RWPE2 (cell line): Measurements from ENCODE around the gene DUSP8.
"Not testable (repeated sequence)": the region's sequence is repeated elsewhere in the genome, so short reads cannot be mapped to it uniquely, and the experiment has no call there.

Source experiments
- ATAC-seq: fragments of 200-7000 bp; cut with Tn5 transposase; 3 replicates; pipeline ENCODE4 v1.9.1; 2021; ENCODE audit warnings: low read depth
- DNase-seq: peaks from one replicate; pipeline ENCODE4 v3.0.0-alpha.2; 2020; ENCODE audit warnings: low spot score
- H3K27ac ChIP-seq: fragments of 450-650 bp; 2 replicates; pipeline ENCODE4 v1.5.1; 2017; ENCODE audit warnings: mild to moderate bottlenecking; ENCODE audit not compliant: poor library complexity, severe bottlenecking
- H3K27me3 ChIP-seq: fragments of 250-450 bp; sonication (Bioruptor Pico); 2 replicates; pipeline ENCODE4 v1.5.1; 2021; ENCODE audit warnings: mild to moderate bottlenecking, moderate library complexity; ENCODE audit not compliant: insufficient read depth, poor library complexity, severe bottlenecking
- H3K36me3 ChIP-seq: fragments of 250-450 bp; sonication (Bioruptor Pico); 2 replicates; pipeline ENCODE4 v1.5.1; 2020; ENCODE audit warnings: low read depth, mild to moderate bottlenecking, moderate library complexity
- H3K4me1 ChIP-seq: fragments of 250-450 bp; sonication (Bioruptor Pico); 2 replicates; pipeline ENCODE4 v1.5.1; 2021; ENCODE audit warnings: mild to moderate bottlenecking, moderate library complexity; ENCODE audit not compliant: insufficient read depth, poor library complexity, severe bottlenecking
- H3K4me3 ChIP-seq: fragments of 250-450 bp; sonication (Bioruptor Pico); 2 replicates; pipeline ENCODE4 v1.5.1; 2021; ENCODE audit warnings: mild to moderate bottlenecking, moderate library complexity; ENCODE audit not compliant: severe bottlenecking
- H3K9me3 ChIP-seq: fragments of 250-450 bp; sonication (Bioruptor Pico); 2 replicates; pipeline ENCODE4 v1.5.1; 2021; ENCODE audit warnings: mild to moderate bottlenecking, moderate library complexity; ENCODE audit not compliant: severe bottlenecking
- CTCF ChIP-seq: fragments of 450-650 bp; IDR thresholded peaks from one replicate; pipeline ENCODE4 v1.5.1; 2017; ENCODE audit warnings: mild to moderate bottlenecking, moderate library complexity; ENCODE audit not compliant: poor library complexity, severe bottlenecking

The DUSP8 gene

GRCh38 chr11:1511937-1512496, 60.1 kb downstream of the DUSP8 start:
- Histone ChIP-seq H3K4me3 (no peak overlapping the region), H3K9me3 (no peaks in the 10 kb centered on the region), H3K36me3 (no peaks in the 10 kb centered on the region), H3K4me1 (no peaks in the 10 kb centered on the region), H3K27ac (no peak overlapping the region), H3K27me3 (no peaks in the 10 kb centered on the region)
- ATAC-seq = no peak
- DNase-seq = peak; percentile 21
- TF ChIP-seq CTCF = no peak

GRCh38 chr11:1510928-1511327, 61.1 kb downstream of the DUSP8 start:
- TF ChIP-seq CTCF = no peak
- Histone ChIP-seq H3K9me3 (no peaks in the 10 kb centered on the region), H3K27me3 (no peaks in the 10 kb centered on the region), H3K4me1 (no peaks in the 10 kb centered on the region), H3K4me3 (no peak overlapping the region), H3K36me3 (no peaks in the 10 kb centered on the region), H3K27ac (no peak overlapping the region)
- ATAC-seq = no peak
- peak; percentile 18 for DNase-seq

- not testable (repeated sequence) for H3K27me3 ChIP-seq, H3K27ac ChIP-seq, H3K4me3 ChIP-seq, H3K4me1 ChIP-seq, H3K36me3 ChIP-seq, H3K9me3 ChIP-seq, ATAC-seq, DNase-seq
Observed at GRCh38 chr11:1510351-1510750, 61.7 kb downstream of the DUSP8 start.

GRCh38 chr11:1509626-1510255, 62.3 kb downstream of the DUSP8 start:
- no peak for TF ChIP-seq CTCF
- H3K9me3 ChIP-seq = no peaks in the 10 kb centered on the region
- no peak for ATAC-seq

GRCh38 chr11:1508986-1509385, 63.1 kb downstream of the DUSP8 start:
- no peaks in the 10 kb centered on the region for H3K4me1 ChIP-seq
- ATAC-seq (no peak), DNase-seq (peak; percentile 41)
- no peaks in the 10 kb centered on the region for H3K36me3 ChIP-seq
- H3K27me3 ChIP-seq = no peaks in the 10 kb centered on the region
- H3K4me3 ChIP-seq = no peak overlapping the region
- H3K27ac ChIP-seq = no peak overlapping the region
- no peak for TF ChIP-seq CTCF
- H3K9me3 ChIP-seq = no peaks in the 10 kb centered on the region

More at GRCh38 chr11:1509626-1510255, 62.3 kb downstream of the DUSP8 start:
- Histone ChIP-seq H3K36me3 (no peaks in the 10 kb centered on the region), H3K27me3 (no peaks in the 10 kb centered on the region), H3K4me1 (no peaks in the 10 kb centered on the region), H3K27ac (no peak overlapping the region), H3K4me3 (no peak overlapping the region)
- peak; percentile 29 for DNase-seq
